ENCODE measurements around the gene ERBB2.
"Not testable (repeated sequence)": the region's sequence is repeated elsewhere in the genome, so short reads cannot be mapped to it uniquely, and the experiment has no call there.

ERBB2 gene

GRCh38 chr17:39679521-39680192, 20.2 kb upstream of the ERBB2 start:
- DNase-seq: no peak

DNA sequence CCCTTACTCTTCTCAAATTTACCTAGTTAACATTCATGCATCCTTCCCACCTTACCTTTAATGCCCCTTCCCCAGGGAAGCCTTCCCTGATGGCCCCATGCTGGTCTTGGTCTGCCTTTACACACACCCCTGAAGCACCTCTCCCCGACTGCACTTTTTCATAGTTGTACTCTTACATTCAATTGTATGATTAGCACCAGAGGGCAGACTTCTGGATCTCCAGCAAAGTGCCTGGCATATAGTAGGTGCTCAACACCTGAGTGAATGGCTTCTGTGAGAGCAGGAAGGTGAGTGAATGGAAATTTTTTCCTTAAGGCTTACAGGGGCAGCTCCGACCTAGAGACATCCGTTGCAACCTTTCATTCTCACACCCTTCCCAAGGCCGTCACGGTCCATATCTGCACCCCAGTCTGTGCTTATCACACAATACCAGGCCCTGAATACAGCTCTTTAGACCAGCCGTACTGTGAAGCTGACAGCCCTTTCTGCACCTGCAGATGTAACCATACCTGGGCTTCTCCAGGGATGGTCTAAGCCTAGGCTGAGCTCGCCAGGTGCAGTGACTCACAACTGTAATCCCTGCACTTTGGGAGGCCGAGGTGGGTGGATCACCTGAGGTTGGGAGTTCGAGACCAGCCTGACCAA, 16.4 kb upstream of the ERBB2 start:
- no peak for DNase-seq

DNA sequence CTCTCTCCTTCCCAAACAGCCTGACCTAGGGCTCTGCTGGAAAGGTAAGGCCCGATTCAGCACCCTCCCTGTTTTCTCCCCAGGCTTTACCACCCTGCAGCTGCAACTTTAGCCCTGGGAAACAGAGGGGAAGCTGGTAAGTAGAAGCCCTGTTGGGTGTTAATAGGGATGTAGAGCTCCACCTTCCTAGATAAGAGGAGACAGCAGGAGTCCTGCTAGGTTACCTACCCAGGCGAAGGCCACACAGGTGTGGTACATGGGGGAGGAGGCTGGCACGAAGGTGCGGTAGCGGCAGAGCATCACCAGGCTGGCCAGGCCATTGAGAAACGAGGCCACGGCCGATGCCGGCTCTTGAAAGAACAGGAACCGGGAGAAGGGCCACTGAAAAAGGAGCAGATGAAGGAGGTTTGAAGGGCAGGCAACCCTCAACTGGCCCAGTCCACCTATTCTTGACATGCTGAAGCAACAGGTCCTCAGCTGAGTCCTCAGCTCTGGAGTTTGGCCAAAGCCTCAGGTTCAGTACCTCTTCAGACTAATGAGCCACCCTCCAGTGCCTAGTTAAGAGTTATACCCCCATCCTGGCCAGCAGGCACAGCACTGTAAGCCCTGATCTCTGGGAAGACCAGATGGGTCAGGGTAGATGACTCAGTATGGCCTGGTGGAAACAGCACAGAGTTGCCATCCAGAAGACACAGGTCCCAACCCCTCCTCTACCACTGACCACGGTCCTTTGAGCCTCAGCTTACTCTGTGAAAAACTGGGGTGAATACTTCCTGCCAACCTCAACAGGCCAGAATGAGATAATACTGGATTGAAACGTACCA, 15.3 kb upstream of the ERBB2 start:
- DNase-seq: no peak

DNA sequence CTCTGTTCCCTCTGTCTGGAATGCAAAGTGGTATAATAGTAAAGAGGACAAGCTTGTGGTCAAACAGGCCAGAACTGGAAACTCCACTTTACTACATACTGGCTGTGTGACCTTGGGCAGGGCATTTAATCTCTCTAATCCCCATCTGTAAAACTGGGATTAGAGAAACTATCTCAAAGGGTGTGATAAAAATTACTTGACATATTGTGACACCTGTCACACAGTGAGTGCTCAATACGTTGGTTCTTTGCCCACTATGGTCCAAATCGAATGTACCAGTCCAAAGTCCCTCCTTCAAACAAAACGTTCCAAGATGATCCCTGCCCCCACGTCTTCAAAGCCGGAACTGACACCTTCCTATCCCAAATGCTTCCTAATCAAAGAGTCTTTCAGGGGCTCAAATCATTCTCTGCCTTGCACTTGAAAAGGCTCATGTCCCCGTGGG, 12.7 kb upstream of the ERBB2 start:
- no peak for DNase-seq

GRCh38 chr17:39687546-39688474, 12.1 kb upstream of the ERBB2 start, which contains the start of gene PGAP3:
Gene PGAP3, minus strand, starts transcription at chr17:39688057. Its CDS starts 43 bp downstream, at chr17:39688014.
- DNase-seq: peak; percentile 97

DNA sequence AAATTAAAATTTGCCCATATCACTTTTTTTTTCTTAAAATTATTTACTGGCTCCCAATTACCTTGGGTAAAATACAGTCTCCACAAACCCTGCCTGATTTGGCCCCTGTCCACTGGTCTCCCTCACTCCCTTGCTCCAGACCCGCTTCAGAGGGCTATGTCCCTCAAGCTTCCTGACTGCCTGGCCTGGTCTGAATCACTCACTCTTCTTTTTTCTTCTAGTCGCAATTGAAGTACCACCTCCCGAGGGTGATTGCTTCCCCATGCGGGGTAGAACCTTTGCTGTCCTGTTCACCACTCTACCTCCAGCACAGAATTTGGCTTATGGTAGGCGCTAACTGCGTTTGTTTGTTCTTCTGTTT, 11.4 kb upstream of the ERBB2 start:
- DNase-seq: no peak

DNA sequence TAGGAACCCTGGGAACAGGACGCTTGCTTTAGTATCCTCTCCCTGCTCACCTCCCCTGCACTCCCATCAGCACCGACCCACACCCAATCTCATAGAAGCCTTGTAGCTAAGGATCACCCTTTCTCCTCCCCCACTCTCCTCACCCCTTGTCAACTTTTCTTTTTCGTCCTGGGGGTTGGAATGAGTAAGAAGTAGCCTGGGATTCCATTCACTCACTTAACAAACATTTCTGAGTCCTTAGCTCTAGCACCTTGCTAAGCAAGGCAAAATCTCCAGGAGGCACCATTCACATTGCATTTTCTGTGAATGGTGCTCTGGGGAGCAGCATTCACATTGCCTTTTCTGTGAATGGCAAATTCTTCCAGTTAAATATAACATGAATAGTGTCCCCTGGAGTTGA, 10.9 kb upstream of the ERBB2 start:
- no peak for DNase-seq

- DNase-seq: no peak
These were observed 5.3 kb upstream of the ERBB2 start for GRCh38 chr17:39694593-39694992.

GRCh38 chr17:39695089-39695474, 4.8 kb upstream of the ERBB2 start:
- no peak for DNase-seq

DNA sequence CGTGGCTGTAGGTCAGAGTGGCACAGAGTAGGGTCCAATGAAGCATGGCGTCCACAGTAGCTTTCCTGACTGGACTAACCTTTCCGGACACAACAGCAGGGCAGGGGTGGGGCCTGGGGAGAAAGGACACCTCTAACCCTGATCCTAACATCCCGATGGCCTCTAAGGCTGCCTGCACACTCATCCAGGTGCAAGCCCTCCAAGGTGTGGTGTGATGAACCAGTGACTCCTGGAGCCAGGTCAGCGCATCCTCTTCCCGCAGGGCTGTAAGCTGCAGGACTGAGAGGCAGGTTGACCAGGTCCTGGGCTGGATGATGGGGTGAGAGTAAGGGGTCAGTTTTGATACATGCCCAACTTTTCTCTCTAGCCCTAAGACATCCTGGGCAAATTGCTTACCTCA, 3.1 kb upstream of the ERBB2 start:
- DNase-seq: no peak

DNA sequence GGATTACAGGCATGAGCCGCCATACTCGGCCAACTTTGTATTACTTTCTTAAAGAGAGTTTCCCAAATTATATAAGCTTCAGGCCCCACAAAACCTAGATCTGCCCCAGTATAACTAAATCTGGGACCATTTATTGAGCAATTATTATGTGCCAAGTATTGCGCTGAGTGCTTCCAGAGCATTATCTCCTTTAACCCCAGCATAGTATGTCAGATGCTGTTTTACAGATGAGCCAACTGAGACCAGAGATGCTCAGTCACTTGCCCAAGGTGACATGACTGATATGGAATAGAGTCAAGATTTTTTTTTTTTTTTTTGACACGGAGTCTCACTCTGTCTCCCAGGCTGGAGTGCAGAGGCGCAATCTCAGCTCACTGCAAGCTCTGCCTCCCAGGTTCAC, 1.9 kb upstream of the ERBB2 start:
- DNase-seq: no peak

- DNase-seq: not testable (repeated sequence)
These were observed 577 bp upstream of the ERBB2 start for GRCh38 chr17:39699157-39699817.

DNA sequence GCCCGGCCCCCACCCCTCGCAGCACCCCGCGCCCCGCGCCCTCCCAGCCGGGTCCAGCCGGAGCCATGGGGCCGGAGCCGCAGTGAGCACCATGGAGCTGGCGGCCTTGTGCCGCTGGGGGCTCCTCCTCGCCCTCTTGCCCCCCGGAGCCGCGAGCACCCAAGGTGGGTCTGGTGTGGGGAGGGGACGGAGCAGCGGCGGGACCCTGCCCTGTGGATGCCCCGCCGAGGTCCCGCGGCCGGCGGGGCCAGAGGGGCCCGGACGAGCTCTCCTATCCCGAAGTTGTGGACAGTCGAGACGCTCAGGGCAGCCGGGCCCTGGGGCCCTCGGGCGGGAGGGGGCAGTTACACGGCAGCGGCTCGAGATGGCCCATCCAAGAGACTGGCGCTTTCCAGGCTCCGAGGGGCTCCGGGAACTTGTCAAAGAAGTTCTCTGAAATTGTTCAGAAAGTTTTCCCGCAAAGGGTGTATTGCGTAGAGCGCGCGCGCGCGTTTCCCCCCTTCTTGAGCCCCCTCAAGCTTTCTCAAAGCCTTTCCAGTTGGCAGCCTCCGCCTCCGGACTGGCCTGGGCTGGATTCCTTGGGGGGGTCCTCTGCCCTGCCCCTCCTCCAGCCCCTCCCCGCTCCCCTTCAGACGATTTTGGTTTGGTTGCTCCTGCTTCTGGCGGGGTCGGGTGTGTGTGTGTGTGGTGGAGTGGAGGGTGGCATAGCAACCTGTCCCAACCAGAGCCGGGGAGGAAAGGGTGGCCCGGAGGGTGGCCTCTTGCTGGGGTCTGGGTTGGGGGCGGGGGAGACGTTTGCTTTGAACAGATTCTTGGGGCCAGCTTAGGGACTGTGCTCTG, 504 bp downstream of the ERBB2 start:
- no peak for DNase-seq

GRCh38 chr17:39701012-39701783, 1.3 kb downstream of the ERBB2 start:
- DNase-seq: no peak

GRCh38 chr17:39701784-39702422, 2.0 kb downstream of the ERBB2 start:
- DNase-seq: no peak

GRCh38 chr17:39702901-39703893, 3.3 kb downstream of the ERBB2 start:
- DNase-seq: no peak

DNA sequence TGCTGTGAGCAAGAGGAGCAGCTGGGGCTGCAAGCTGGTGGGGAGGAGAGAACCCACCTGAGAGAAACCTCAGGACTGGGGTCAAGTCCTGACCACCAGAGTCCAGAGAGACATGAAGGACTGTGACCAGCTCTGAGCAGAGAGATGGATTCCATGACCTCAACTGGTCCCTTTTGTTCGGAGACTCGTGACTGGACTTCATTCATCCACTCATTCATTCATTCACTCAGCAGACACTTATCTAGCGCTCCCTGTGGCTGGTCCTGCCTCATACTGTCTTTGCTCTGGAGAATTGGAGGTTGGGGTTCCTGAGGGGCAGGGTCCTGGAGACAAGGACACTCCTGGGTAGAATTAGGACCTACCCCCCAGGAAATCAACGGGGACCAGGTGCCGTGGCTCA, 4.0 kb downstream of the ERBB2 start:
- no peak for DNase-seq

DNA sequence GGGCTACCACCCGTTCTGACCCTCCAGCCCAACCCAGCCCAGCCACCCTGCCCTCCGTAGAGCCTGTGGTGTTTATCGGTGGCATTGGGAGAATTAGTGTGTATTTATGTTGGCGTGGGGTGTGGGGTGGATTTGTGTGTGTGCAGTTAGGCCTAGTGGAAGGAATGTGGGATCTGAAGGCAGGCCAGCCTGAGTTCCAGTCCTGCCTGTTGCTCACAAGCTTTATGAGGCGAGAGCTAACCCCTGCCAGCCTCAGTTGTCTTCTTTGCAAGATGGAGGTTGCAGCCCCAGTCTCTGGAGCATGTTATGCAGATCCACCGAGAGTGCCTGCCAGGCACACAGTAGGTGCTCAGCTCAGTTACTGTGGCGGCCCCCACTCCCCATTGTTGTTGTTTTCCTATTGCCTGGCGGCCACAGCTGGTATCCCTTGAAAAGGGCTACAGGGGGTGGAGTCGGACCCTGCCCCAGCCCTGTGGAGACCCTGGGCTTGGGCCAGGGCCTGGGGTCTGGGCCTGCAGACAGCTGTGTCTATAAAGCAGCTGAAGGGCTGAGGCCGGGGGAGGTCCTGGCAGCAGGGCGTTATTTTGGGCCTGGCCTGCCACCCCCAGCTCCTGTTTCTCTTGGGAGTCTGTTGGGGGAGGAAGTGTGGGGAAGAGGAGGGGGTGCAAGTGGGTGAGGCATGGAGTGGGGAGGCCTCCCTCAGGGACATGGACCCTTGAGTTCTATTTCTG, 5.1 kb downstream of the ERBB2 start:
- DNase-seq: no peak
